Heart right ventricle (tissue), 16 donors: ENCODE data around the gene WDR59. TPM values are rescaled to one million over a fixed set of nuclear protein-coding genes. Genes with fewer than 3 reads are reported as not detected.

Experiments used
- ATAC-seq, 8 donors: fragments of 200-7000 bp; cut with Tn5 transposase; one replicate each; pipeline ENCODE4 v1.9.1; 2020; ENCODE audit warnings: mild to moderate bottlenecking in 8 of 8, moderate library complexity in 8 of 8, moderate number of reproducible peaks in 1 of 8
- DNase-seq, 2 donors: peaks; one replicate each; pipeline ENCODE4 v3.0.0-alpha.2; 2020
- H3K27ac ChIP-seq, 10 donors: fragments of 200-600 bp; sonication (generic) in 2 of 10; one replicate each; pipeline versions ENCODE4 v1.5.0 to v1.8.0; 2020 to 2022; ENCODE audit warnings: mild to moderate bottlenecking in 3 of 10
- H3K27me3 ChIP-seq, 7 donors: fragments of 200-600 bp; one replicate each; pipeline ENCODE4 v1.8.0; 2021 to 2022; ENCODE audit warnings: mild to moderate bottlenecking in 2 of 7
- H3K36me3 ChIP-seq, 9 donors: fragments of 200-600 bp; sonication (generic) in 1 of 9; one replicate each; pipeline versions ENCODE4 v1.5.0 to v1.8.0; 2020 to 2022; ENCODE audit warnings: mild to moderate bottlenecking in 2 of 9
- H3K4me1 ChIP-seq, 9 donors: fragments of 200-600 bp; sonication (generic) in 1 of 9; one replicate each; pipeline versions ENCODE4 v1.5.0 to v1.8.0; 2020 to 2022; ENCODE audit warnings: mild to moderate bottlenecking in 4 of 9
- H3K4me3 ChIP-seq, 10 donors: fragments of 200-600 bp; sonication (generic) in 2 of 10; one replicate each; pipeline versions ENCODE4 v1.5.0 to v1.8.0; 2020 to 2022; ENCODE audit warnings: mild to moderate bottlenecking in 7 of 10, moderate library complexity in 2 of 10
- H3K9me3 ChIP-seq, 11 donors: fragments of 200-600 bp in 10 of 11; sonication (generic) in 2 of 11; one replicate each; pipeline versions ENCODE4 v1.5.0 to v1.8.0; 2013 to 2022; ENCODE audit warnings: mild to moderate bottlenecking in 2 of 11, control low read depth in 1 of 11, moderate library complexity in 1 of 11
- CTCF ChIP-seq, 9 donors: fragments of 200-600 bp; sonication (generic) in 2 of 9; IDR thresholded peaks; one replicate each; pipeline versions ENCODE4 v1.5.0 to v1.8.0; 2021 to 2022; ENCODE audit warnings: antibody characterized with exemption in 9 of 9, mild to moderate bottlenecking in 5 of 9, moderate library complexity in 1 of 9
- WGBS, 2 donors: extraction: QIAGEN DNeasy Blood & Tissue Kit; methylation state at CpG; one replicate each; pipeline ENCODE4 v1.1.7; 2013; ENCODE audit warnings: inconsistent platforms in 1 of 2; 5-methylcytosine and 5-hydroxymethylcytosine counted together
- intact Hi-C, 10 donors: fragments of 100-400 bp; cut with DNase I; formaldehyde crosslinking; loops; one replicate each; pipeline versions ENCODE4 v1.11.1 to v1.14.2; 2022
- polyA plus RNA-seq, 2 donors: library from polyadenylated mRNA; stranded (reverse); fragments of 200-250 nt; gene quantifications; one replicate each; pipeline ENCODE4 v1.2.3, GENCODE V29; 2013
- total RNA-seq, 10 donors: library from RNA; stranded (reverse); fragmentation: NEBNext Ultra II Directional in 3 of 10; extraction: Animal tissue kit (Norgen Biotek cat#: 25700) in 3 of 10; gene quantifications; one replicate each; pipeline versions ENCODE4 v1.2.1 to v1.2.4, GENCODE V29; 2021 to 2023
- donor health status: Arrhythmogenic right ventricular cardiomyopathy.
- donor health status: ischemic (EF 13 %, LVEDD 7.1; RV severe dilation, severe dysfunction).
- donor health status: healthy with polysubstance abuse.
- donor health status: DM: no; HTN: yes; CAD: no.
- donor health status: DM: no; HTN: no; CAD: no.
- donor health status: ischemic (EF 25% LVEDD 6.9; RV normal size, moderate dysfunction).
- donor health status: ischemic (EF 25% LVEDD 5.7; RV mildly dilated, moderate dysfunction).
- donor health status: healthy.
- donor health status: DM: yes; HTN: yes; CAD: no.
- donor health status: Ischemic cardiomyopathy.
- donor health status: ischemic (EF 35%, LVEDD 5.7; RV mildly dilated, moderate dysfunction).
- donor health status: nonischemic (EF 11% LVEDD 7.7; RV severe dilation, severe dysfunction).
- donor health status: DM: yes; HTN: yes; CAD: no.
- donor health status: PGD.
- donor health status: ischemic (EF 29% LVEDD 5.4; RV normal size, mild dysfunction).
- donor health status: nonischemic (EF 23%, LVEDD 6.1; RV moderate dilation, normal function).

The WDR59 gene
- total and polyA plus RNA-seq, 12 donors: 15.6 to 63.5 (median 40.9) TPM

- intact Hi-C loops: no loop called here
- H3K4me3 ChIP-seq: no peak overlapping the region
- peaks cover 0 to 14% (median 0%) of the 10 kb centered on the region in 9 donors for H3K36me3 ChIP-seq
- DNase-seq: no peak
- H3K9me3 ChIP-seq: peaks cover 0 to 20% (median 8%) of the 10 kb centered on the region in 11 donors
- 72 to 73% methylated on average over 4 of the region's 4 CpGs for WGBS, 2 donors
- no peak for ATAC-seq
- H3K27me3 ChIP-seq: no peaks in the 10 kb centered on the region
- no peak for TF ChIP-seq CTCF (IDR thresholded peaks at IDR 0.05)
- H3K4me1 ChIP-seq: peaks cover 8 to 49% (median 36%) of the 10 kb centered on the region in 9 donors
- peak overlapping the region in 1 of 10 donors; percentile 76 for H3K27ac ChIP-seq
Observed at GRCh38 chr16:75024594-75024993, 39.7 kb upstream of the WDR59 start.

- H3K9me3 ChIP-seq: peaks cover 0 to 20% (median 8%) of the 10 kb centered on the region in 11 donors
- peak overlapping the region in 1 of 10 donors; percentile 76 for H3K27ac ChIP-seq
- intact Hi-C loops: no loop called here
- 64 to 66% methylated on average over 3 of the region's 3 CpGs for WGBS, 2 donors
- peaks cover 0 to 14% (median 0%) of the 10 kb centered on the region in 9 donors for H3K36me3 ChIP-seq
- H3K4me3 ChIP-seq: no peak overlapping the region
- H3K27me3 ChIP-seq: no peaks in the 10 kb centered on the region
- TF ChIP-seq CTCF (IDR thresholded peaks at IDR 0.05): no peak
- no peak for ATAC-seq
- H3K4me1 ChIP-seq: peaks cover 8 to 51% (median 36%) of the 10 kb centered on the region in 9 donors
- DNase-seq: no peak
Observed at GRCh38 chr16:75024182-75024581, 39.3 kb upstream of the WDR59 start.

- no peak for TF ChIP-seq CTCF (IDR thresholded peaks at IDR 0.05)
- Histone ChIP-seq H3K36me3 (peaks cover 0 to 14% (median 0%) of the 10 kb centered on the region in 9 donors), H3K27me3 (no peaks in the 10 kb centered on the region), H3K4me3 (no peak overlapping the region), H3K4me1 (peaks cover 9 to 55% (median 39%) of the 10 kb centered on the region in 9 donors), H3K9me3 (peaks cover 0 to 20% (median 8%) of the 10 kb centered on the region in 11 donors), H3K27ac (no peak overlapping the region)
- DNase-seq (no peak), ATAC-seq (no peak)
- WGBS, 2 donors: 97 to 100% methylated on average over 2 of the region's 2 CpGs
- intact Hi-C loops: no loop called here
Observed at GRCh38 chr16:75023009-75023408, 38.1 kb upstream of the WDR59 start.

GRCh38 chr16:75022567-75022966, 37.6 kb upstream of the WDR59 start:
- Histone ChIP-seq H3K27ac (no peak overlapping the region), H3K4me1 (peaks cover 9 to 55% (median 39%) of the 10 kb centered on the region in 9 donors), H3K4me3 (no peak overlapping the region), H3K27me3 (no peaks in the 10 kb centered on the region), H3K36me3 (peaks cover 0 to 14% (median 0%) of the 10 kb centered on the region in 9 donors), H3K9me3 (peaks cover 0 to 20% (median 8%) of the 10 kb centered on the region in 11 donors)
- ATAC-seq (no peak), DNase-seq (no peak)
- no peak for TF ChIP-seq CTCF (IDR thresholded peaks at IDR 0.05)
- WGBS, 2 donors: 95 to 98% methylated on average over 4 of the region's 4 CpGs
- intact Hi-C loops: no loop called here
